Cardiac septum (tissue), 1 donor: ENCODE results near the gene PRCP. TPM values are rescaled to one million over a fixed set of nuclear protein-coding genes. Genes with fewer than 3 reads are reported as not detected.
A peak's percentile ranks its signal among the peaks of the same experiment; 100 is the strongest.
"Not testable (repeated sequence)": the region's sequence is repeated elsewhere in the genome, so short reads cannot be mapped to it uniquely, and the experiment has no call there.

ENCODE experiments used
- DNase-seq: peaks from one replicate; pipeline ENCODE4 v3.0.0-alpha.2; 2020; ENCODE audit warnings: low spot score
- intact Hi-C: fragments of 100-400 bp; cut with DNase I; formaldehyde crosslinking; loops from one replicate; pipeline ENCODE4 v1.14.0; 2022
- long read RNA-seq: library from polyadenylated mRNA; unstranded; transcript quantifications from one replicate; pipeline ENCODE4 v2.0.0, GENCODE V29; 2021
- total RNA-seq: library from RNA; stranded (reverse); fragmentation: NEBNext Ultra II Directional; extraction: Animal tissue kit (Norgen Biotek cat#: 25700); gene quantifications from one replicate; pipeline ENCODE4 v1.2.1, GENCODE V29; 2021
- donor health status: DM: no; HTN: no; CAD: no.

PRCP gene
- 52.3 TPM for total RNA-seq
- long read RNA-seq, full-length matches to known transcripts: 39 of 44 reads
- long read RNA-seq, partial matches to known transcripts: 3 of 44 reads
- long read RNA-seq, other reads (novel, unspliced or antisense): 2 of 44 reads

GRCh38 chr11:82900277-82901164 is at the start of gene PRCP:
Gene PRCP, minus strand, starts transcription at chr11:82900430. Its CDS starts 28 bp downstream, at chr11:82900402.
- intact Hi-C loops: loop anchor here (2.0 to 5.0 kb wide), 5 partner anchors 30 to 386 kb away; partner anchors contain the start of genes ANKRD42, CCDC90B, PCF11 and RAB30
- peak; percentile 98 for DNase-seq

GRCh38 chr11:82949352-82949751 is 49.1 kb upstream of the PRCP start:
- intact Hi-C loops: no loop called here
- DNase-seq: no peak

- intact Hi-C loops: no loop called here
These were observed 45.5 kb upstream of the PRCP start for GRCh38 chr11:82945682-82946081.

GRCh38 chr11:82945041-82945440 is 44.8 kb upstream of the PRCP start:
- DNase-seq, intact Hi-C loops: not testable (repeated sequence)

More at GRCh38 chr11:82945682-82946081, 45.5 kb upstream of the PRCP start:
- no peak for DNase-seq

- intact Hi-C loops: no loop called here
- DNase-seq: no peak
These were observed 44.0 kb upstream of the PRCP start for GRCh38 chr11:82944198-82944597.

- DNase-seq, intact Hi-C loops: not testable (repeated sequence)
These were observed 43.2 kb upstream of the PRCP start for GRCh38 chr11:82943430-82943829.

GRCh38 chr11:82942376-82942775 is 42.1 kb upstream of the PRCP start:
- intact Hi-C loops: no loop called here
- DNase-seq: no peak

- no peak for DNase-seq
- intact Hi-C loops: no loop called here
These were observed 39.2 kb upstream of the PRCP start for GRCh38 chr11:82939456-82939855.

- DNase-seq: no peak
These were observed 37.3 kb upstream of the PRCP start for GRCh38 chr11:82937554-82937953.

GRCh38 chr11:82936261-82936660 is 36.0 kb upstream of the PRCP start:
- no peak for DNase-seq
- intact Hi-C loops: no loop called here

More at GRCh38 chr11:82937554-82937953, 37.3 kb upstream of the PRCP start:
- intact Hi-C loops: no loop called here

GRCh38 chr11:82932564-82932963 is 32.3 kb upstream of the PRCP start:
- intact Hi-C loops: no loop called here
- DNase-seq: no peak

GRCh38 chr11:82930734-82931133 is 30.5 kb upstream of the PRCP start:
- no peak for DNase-seq
- intact Hi-C loops: no loop called here

GRCh38 chr11:82930229-82930628 is 30.0 kb upstream of the PRCP start:
- intact Hi-C loops: no loop called here
- DNase-seq: no peak

- intact Hi-C loops: loop anchor here (5.0 kb wide), 1 partner anchor 138 kb away; no protein-coding TSS in a partner anchor
- DNase-seq: no peak
These were observed 28.9 kb upstream of the PRCP start for GRCh38 chr11:82929121-82929520.

- intact Hi-C loops: loop anchor here (5.0 kb wide), 1 partner anchor 140 kb away; no protein-coding TSS in a partner anchor
- no peak for DNase-seq
These were observed 27.1 kb upstream of the PRCP start for GRCh38 chr11:82927264-82927880.

GRCh38 chr11:82924522-82925224 is 24.4 kb upstream of the PRCP start:
- intact Hi-C loops: loop anchor here (5.0 kb wide), 1 partner anchor 143 kb away; no protein-coding TSS in a partner anchor
- no peak for DNase-seq

GRCh38 chr11:82922396-82923173 is 22.4 kb upstream of the PRCP start:
- intact Hi-C loops, DNase-seq: not testable (repeated sequence)

- intact Hi-C loops, DNase-seq: not testable (repeated sequence)
These were observed 20.0 kb upstream of the PRCP start for GRCh38 chr11:82920227-82920626.

GRCh38 chr11:82919786-82920185 is 19.6 kb upstream of the PRCP start:
- intact Hi-C loops, DNase-seq: not testable (repeated sequence)
